Measurements from ENCODE around the gene TMEM151B.
"Not testable (repeated sequence)": the region's sequence is repeated elsewhere in the genome, so short reads cannot be mapped to it uniquely, and the experiment has no call there.

TMEM151B gene

GRCh38 chr6:44228433-44228832 lies 41.8 kb upstream of the TMEM151B start:
- Histone ChIP-seq H3K4me3 (ENCODE audit: severe bottlenecking) (no peak overlapping the region), H3K27me3 (ENCODE audit: insufficient read depth, poor library complexity, severe bottlenecking) (no peaks in the 10 kb centered on the region), H3K4me1 (ENCODE audit: insufficient read depth, poor library complexity, severe bottlenecking) (peaks cover 9% of the 10 kb centered on the region), H3K9me3 (ENCODE audit: severe bottlenecking) (no peaks in the 10 kb centered on the region), H3K27ac (ENCODE audit: poor library complexity, severe bottlenecking) (no peak overlapping the region), H3K36me3 (ENCODE audit: low read depth) (peaks cover 29% of the 10 kb centered on the region)
- DNase-seq (ENCODE audit: low spot score) = no peak
- TF ChIP-seq CTCF (IDR thresholded peaks at IDR 0.05; ENCODE audit: poor library complexity, severe bottlenecking) = no peak
- no peak for ATAC-seq (ENCODE audit: low read depth)

- H3K27me3 ChIP-seq (ENCODE audit: insufficient read depth, poor library complexity, severe bottlenecking) = no peaks in the 10 kb centered on the region
- ATAC-seq (ENCODE audit: low read depth) (no peak), DNase-seq (ENCODE audit: low spot score) (no peak)
- H3K9me3 ChIP-seq (ENCODE audit: severe bottlenecking) = no peaks in the 10 kb centered on the region
- no peak overlapping the region for H3K4me3 ChIP-seq (ENCODE audit: severe bottlenecking)
- TF ChIP-seq CTCF (IDR thresholded peaks at IDR 0.05; ENCODE audit: poor library complexity, severe bottlenecking) = no peak
- peaks cover 29% of the 10 kb centered on the region for H3K36me3 ChIP-seq (ENCODE audit: low read depth)
- peaks cover 9% of the 10 kb centered on the region for H3K4me1 ChIP-seq (ENCODE audit: insufficient read depth, poor library complexity, severe bottlenecking)
- no peak overlapping the region for H3K27ac ChIP-seq (ENCODE audit: poor library complexity, severe bottlenecking)
Measured at GRCh38 chr6:44228836-44229235, 41.4 kb upstream of the TMEM151B start.

GRCh38 chr6:44229376-44230033 lies 40.7 kb upstream of the TMEM151B start:
- Histone ChIP-seq H3K4me3 (ENCODE audit: severe bottlenecking) (no peak overlapping the region), H3K4me1 (ENCODE audit: insufficient read depth, poor library complexity, severe bottlenecking) (peaks cover 6% of the 10 kb centered on the region), H3K36me3 (ENCODE audit: low read depth) (peaks cover 29% of the 10 kb centered on the region), H3K27me3 (ENCODE audit: insufficient read depth, poor library complexity, severe bottlenecking) (no peaks in the 10 kb centered on the region), H3K9me3 (ENCODE audit: severe bottlenecking) (no peaks in the 10 kb centered on the region), H3K27ac (ENCODE audit: poor library complexity, severe bottlenecking) (no peak overlapping the region)
- no peak for TF ChIP-seq CTCF (IDR thresholded peaks at IDR 0.05; ENCODE audit: poor library complexity, severe bottlenecking)
- DNase-seq (ENCODE audit: low spot score) (no peak), ATAC-seq (ENCODE audit: low read depth) (no peak)

GRCh38 chr6:44230034-44230675 lies 40.1 kb upstream of the TMEM151B start:
- H3K4me1 ChIP-seq (ENCODE audit: insufficient read depth, poor library complexity, severe bottlenecking) = no peaks in the 10 kb centered on the region
- ATAC-seq (ENCODE audit: low read depth) = no peak
- H3K27me3 ChIP-seq (ENCODE audit: insufficient read depth, poor library complexity, severe bottlenecking) = no peaks in the 10 kb centered on the region
- H3K27ac ChIP-seq (ENCODE audit: poor library complexity, severe bottlenecking) = no peak overlapping the region
- no peak for TF ChIP-seq CTCF (IDR thresholded peaks at IDR 0.05; ENCODE audit: poor library complexity, severe bottlenecking)
- H3K36me3 ChIP-seq (ENCODE audit: low read depth) = peaks cover 30% of the 10 kb centered on the region
- H3K9me3 ChIP-seq (ENCODE audit: severe bottlenecking) = no peaks in the 10 kb centered on the region
- H3K4me3 ChIP-seq (ENCODE audit: severe bottlenecking) = no peak overlapping the region
- no peak for DNase-seq (ENCODE audit: low spot score)

- peaks cover 36% of the 10 kb centered on the region for H3K36me3 ChIP-seq (ENCODE audit: low read depth)
- DNase-seq (ENCODE audit: low spot score); H3K9me3 ChIP-seq (ENCODE audit: severe bottlenecking); H3K4me3 ChIP-seq (ENCODE audit: severe bottlenecking); H3K4me1 ChIP-seq (ENCODE audit: insufficient read depth, poor library complexity, severe bottlenecking); H3K27me3 ChIP-seq (ENCODE audit: insufficient read depth, poor library complexity, severe bottlenecking); H3K27ac ChIP-seq (ENCODE audit: poor library complexity, severe bottlenecking); ATAC-seq (ENCODE audit: low read depth): not testable (repeated sequence)
Measured at GRCh38 chr6:44231426-44231825, 38.8 kb upstream of the TMEM151B start.
